ENCODE measurements around the gene CHRM4. TPM values are rescaled to one million over a fixed set of nuclear protein-coding genes. Genes with fewer than 3 reads are reported as not detected.

The CHRM4 gene
- total and polyA plus RNA-seq, 4 experiments from 2014 or later = 0.12 to 0.16 TPM; not detected in 2

DNA sequence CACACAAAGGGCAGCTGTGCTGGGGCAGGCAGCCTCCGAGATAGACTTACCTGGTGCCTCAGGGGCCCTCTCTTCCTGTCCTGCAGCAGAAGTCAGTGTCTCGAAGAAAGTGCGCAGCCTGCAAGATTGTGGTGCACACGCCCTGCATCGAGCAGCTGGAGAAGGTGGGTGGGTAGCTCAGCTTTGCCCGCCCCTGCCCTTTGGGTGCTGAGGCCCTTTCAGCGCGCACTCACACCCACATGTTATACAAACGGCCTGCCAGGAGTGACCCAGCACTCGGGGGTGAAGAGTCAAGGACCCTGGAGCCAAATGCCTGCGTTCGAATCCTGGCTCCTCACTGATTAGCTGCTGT is 23.7 kb downstream of the CHRM4 start:
- no peaks in the 10 kb centered on the region for H3K9me3 Mint-ChIP-seq
- peaks cover 19 to 49% (median 36%) of the 10 kb centered on the region in 4 donors for H3K4me1 Mint-ChIP-seq
- Histone ChIP-seq H3K27me3 (ENCODE audit: insufficient read depth, low read length) (no peaks in the 10 kb centered on the region), H3K27ac (ENCODE audit: low read depth, low read length) (no peak overlapping the region), H3K9me3 (ENCODE audit: control insufficient read depth in 1 of 2, low read length in 2 of 2) (no peaks in the 10 kb centered on the region), H3K4me1 (ENCODE audit: insufficient read depth, low read length) (peaks cover 50% of the 10 kb centered on the region), H3K36me3 (ENCODE audit: insufficient read depth, low read length) (peaks cover 49% of the 10 kb centered on the region), H3K4me3 (ENCODE audit: low read length in 2 of 2) (no peak overlapping the region)
- no peaks in the 10 kb centered on the region for H3K27me3 Mint-ChIP-seq
- ChIA-PET POLR2A (ENCODE audit: partially characterized antibody) (interaction anchor here (19.9 kb wide), 1 partner anchor 17 kb away, joined by 334 read pairs; the partner anchor contains the start of gene DGKZ), CTCF (ENCODE audit: partially characterized antibody) (interaction anchor here (0.6 to 15.2 kb wide), 10 partner anchors 8 to 698 kb away, joined by 3 to 469 read pairs (median 4); partner anchors contain the start of gene DGKZ)
- no peak overlapping the region for H3K4me3 Mint-ChIP-seq
- intact Hi-C loops (cut with micrococcal nuclease) = loop anchor here (1.0 to 5.0 kb wide), 3 partner anchors 16 to 129 kb away; no protein-coding TSS in a partner anchor
- H3K36me3 Mint-ChIP-seq = peaks cover 15 to 56% of the 10 kb centered on the region in 2 donors
- DNase-seq = no peak
- peak overlapping the region in 3 of 7 donors; percentile 24 to 70 (median 42) for H3K27ac Mint-ChIP-seq

DNA sequence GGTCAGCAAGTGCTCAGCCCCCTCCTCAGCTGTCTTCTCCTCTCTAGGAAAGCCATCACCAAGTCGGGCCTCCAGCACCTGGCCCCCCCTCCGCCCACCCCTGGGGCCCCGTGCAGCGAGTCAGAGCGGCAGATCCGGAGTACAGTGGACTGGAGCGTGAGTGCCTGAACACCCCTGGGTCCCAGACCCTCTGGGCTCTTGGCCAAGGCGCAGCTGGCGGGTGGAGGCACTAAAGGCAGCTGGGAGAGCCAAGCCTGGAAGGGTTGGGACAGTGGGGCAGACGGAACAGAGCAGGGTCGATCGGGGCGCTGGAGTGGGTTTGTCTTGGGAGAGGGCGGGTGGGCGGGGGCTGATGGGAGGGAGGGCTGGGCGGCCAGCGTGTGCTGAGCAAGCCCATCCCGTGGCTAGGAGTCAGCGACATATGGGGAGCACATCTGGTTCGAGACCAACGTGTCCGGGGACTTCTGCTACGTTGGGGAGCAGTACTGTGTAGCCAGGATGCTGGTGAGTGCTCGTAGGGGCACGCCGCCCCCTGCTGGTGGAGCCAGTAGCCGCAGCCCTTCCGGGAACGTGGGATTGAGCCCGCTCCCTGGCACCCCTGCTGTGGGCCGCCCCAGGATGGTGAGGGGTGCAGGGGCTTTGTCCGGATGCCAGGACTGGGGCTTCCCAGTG is 24.2 kb downstream of the CHRM4 start:
- intact Hi-C loops (cut with micrococcal nuclease) = loop anchor here (1.0 to 5.0 kb wide), 3 partner anchors 15 to 128 kb away; no protein-coding TSS in a partner anchor
- no peaks in the 10 kb centered on the region for H3K27me3 Mint-ChIP-seq
- Histone ChIP-seq H3K4me1 (ENCODE audit: insufficient read depth, low read length) (peaks cover 55% of the 10 kb centered on the region), H3K4me3 (ENCODE audit: low read length in 2 of 2) (no peak overlapping the region), H3K9me3 (ENCODE audit: control insufficient read depth in 1 of 2, low read length in 2 of 2) (no peaks in the 10 kb centered on the region), H3K27ac (ENCODE audit: low read depth, low read length) (peak overlapping the region; percentile 22), H3K36me3 (ENCODE audit: insufficient read depth, low read length) (peaks cover 51% of the 10 kb centered on the region), H3K27me3 (ENCODE audit: insufficient read depth, low read length) (no peaks in the 10 kb centered on the region)
- peaks cover 15 to 55% of the 10 kb centered on the region in 2 donors for H3K36me3 Mint-ChIP-seq
- peaks cover 21 to 55% (median 40%) of the 10 kb centered on the region in 4 donors for H3K4me1 Mint-ChIP-seq
- peak overlapping the region in 3 of 7 donors; percentile 24 to 53 (median 42) for H3K27ac Mint-ChIP-seq
- H3K4me3 Mint-ChIP-seq = no peak overlapping the region
- POLR2A ChIA-PET (ENCODE audit: partially characterized antibody) = interaction anchor here (0.8 to 19.9 kb wide), 3 partner anchors 14 to 52 kb away, joined by 3 to 334 read pairs (median 5); partner anchors contain the start of genes DGKZ and MDK
- no peaks in the 10 kb centered on the region for H3K9me3 Mint-ChIP-seq
- DNase-seq = peak; percentile 68 to 74 (median 73)
- CTCF ChIA-PET (ENCODE audit: partially characterized antibody) = interaction anchor here (0.6 to 15.2 kb wide), 9 partner anchors 9 to 699 kb away, joined by 3 to 469 read pairs (median 4); partner anchors contain the start of gene DGKZ

DNA sequence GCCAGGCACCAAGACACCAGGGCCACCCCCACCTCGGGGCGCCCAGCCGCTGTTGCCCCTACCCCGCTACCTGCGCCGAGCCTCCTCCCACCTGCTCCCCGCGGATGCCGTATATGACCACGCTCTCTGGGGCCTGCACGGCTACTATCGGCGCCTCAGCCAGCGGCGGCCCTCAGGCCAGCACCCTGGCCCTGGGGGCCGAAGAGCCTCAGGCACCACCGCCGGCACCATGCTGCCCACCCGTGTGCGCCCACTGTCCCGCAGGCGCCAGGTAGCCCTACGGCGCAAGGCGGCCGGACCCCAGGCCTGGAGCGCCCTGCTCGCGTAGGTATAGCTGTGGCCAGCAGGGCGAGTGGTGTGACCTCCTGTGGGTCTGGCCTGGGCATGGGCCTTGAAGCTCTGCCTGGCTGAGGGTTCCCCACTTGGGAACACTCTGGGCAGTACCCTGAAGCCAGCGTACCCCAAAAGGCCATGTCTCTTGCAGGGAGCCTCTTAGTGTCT is 24.9 kb downstream of the CHRM4 start:
- Histone ChIP-seq H3K4me3 (ENCODE audit: low read length in 2 of 2) (no peak overlapping the region), H3K9me3 (ENCODE audit: control insufficient read depth in 1 of 2, low read length in 2 of 2) (no peaks in the 10 kb centered on the region), H3K27ac (ENCODE audit: low read depth, low read length) (peak overlapping the region; percentile 22), H3K4me1 (ENCODE audit: insufficient read depth, low read length) (peaks cover 61% of the 10 kb centered on the region), H3K36me3 (ENCODE audit: insufficient read depth, low read length) (peaks cover 47% of the 10 kb centered on the region), H3K27me3 (ENCODE audit: insufficient read depth, low read length) (no peaks in the 10 kb centered on the region)
- H3K9me3 Mint-ChIP-seq = no peaks in the 10 kb centered on the region
- no peak for DNase-seq
- no peaks in the 10 kb centered on the region for H3K27me3 Mint-ChIP-seq
- H3K4me3 Mint-ChIP-seq = no peak overlapping the region
- ChIA-PET POLR2A (ENCODE audit: partially characterized antibody) (interaction anchor here (0.8 to 19.9 kb wide), 3 partner anchors 14 to 51 kb away, joined by 3 to 334 read pairs (median 5); partner anchors contain the start of genes DGKZ and MDK), CTCF (ENCODE audit: partially characterized antibody) (interaction anchor here (0.8 to 15.2 kb wide), 4 partner anchors 16 to 127 kb away, joined by 3 to 469 read pairs (median 4); partner anchors contain the start of gene DGKZ)
- H3K27ac Mint-ChIP-seq = no peak overlapping the region
- H3K36me3 Mint-ChIP-seq = peaks cover 15 to 51% of the 10 kb centered on the region in 2 donors
- intact Hi-C loops (cut with micrococcal nuclease) = loop anchor here (1.0 to 5.0 kb wide), 3 partner anchors 14 to 127 kb away; no protein-coding TSS in a partner anchor
- H3K4me1 Mint-ChIP-seq = peaks cover 22 to 60% (median 44%) of the 10 kb centered on the region in 4 donors

DNA sequence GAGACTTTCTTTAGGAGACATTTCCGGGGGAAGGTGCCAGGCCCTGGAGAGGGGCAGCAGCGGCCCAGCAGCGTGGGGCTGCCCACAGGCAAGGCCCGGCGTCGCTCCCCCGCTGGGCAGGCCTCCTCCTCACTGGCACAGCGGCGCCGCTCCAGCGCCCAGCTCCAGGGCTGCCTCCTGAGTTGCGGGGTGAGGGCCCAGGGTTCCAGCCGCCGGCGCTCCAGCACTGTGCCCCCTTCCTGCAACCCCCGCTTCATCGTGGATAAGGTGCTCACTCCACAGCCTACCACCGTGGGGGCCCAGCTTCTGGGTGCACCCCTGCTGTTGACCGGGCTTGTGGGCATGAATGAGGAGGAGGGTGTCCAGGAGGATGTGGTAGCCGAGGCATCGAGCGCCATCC is 25.3 kb downstream of the CHRM4 start:
- intact Hi-C loops (cut with micrococcal nuclease) = loop anchor here (5.0 kb wide), 1 partner anchor 59 kb away; no protein-coding TSS in a partner anchor

DNA sequence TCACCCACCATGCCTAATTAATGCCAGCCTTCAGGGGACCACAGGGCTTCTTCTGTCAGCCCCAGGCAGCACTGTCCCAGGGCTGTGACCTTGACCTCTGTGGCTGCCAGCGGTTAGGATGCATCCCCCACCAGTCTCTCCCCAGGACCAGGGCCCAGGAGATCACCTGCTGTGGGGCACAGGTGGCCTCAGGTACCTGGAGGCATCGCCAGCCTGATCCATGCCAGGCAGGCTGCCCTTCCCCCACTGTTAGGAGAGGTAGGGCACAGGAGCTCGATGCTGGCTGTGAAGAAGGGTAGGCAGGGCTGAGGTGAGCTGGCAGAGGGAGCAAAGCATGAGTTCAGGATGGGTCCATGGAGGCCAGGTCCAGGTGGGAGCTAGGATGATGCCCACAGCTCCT is 26.8 kb downstream of the CHRM4 start:
- intact Hi-C loops (cut with micrococcal nuclease) = loop anchor here (5.0 kb wide), 1 partner anchor 57 kb away; no protein-coding TSS in a partner anchor
- DNase-seq = peak in 1 of 5 donors; percentile 0
- H3K27me3 Mint-ChIP-seq = no peaks in the 10 kb centered on the region
- no peaks in the 10 kb centered on the region for H3K9me3 Mint-ChIP-seq
- Histone ChIP-seq H3K36me3 (ENCODE audit: insufficient read depth, low read length) (peaks cover 37% of the 10 kb centered on the region), H3K9me3 (ENCODE audit: control insufficient read depth in 1 of 2, low read length in 2 of 2) (no peaks in the 10 kb centered on the region), H3K27me3 (ENCODE audit: insufficient read depth, low read length) (no peaks in the 10 kb centered on the region), H3K4me3 (ENCODE audit: low read length in 2 of 2) (no peak overlapping the region), H3K4me1 (ENCODE audit: insufficient read depth, low read length) (peaks cover 81% of the 10 kb centered on the region), H3K27ac (ENCODE audit: low read depth, low read length) (no peak overlapping the region)
- H3K27ac Mint-ChIP-seq = peak overlapping the region; percentile 36 to 86 (median 54)
- peak overlapping the region in 1 of 8 donors; percentile 20 for H3K4me3 Mint-ChIP-seq
- peaks cover 10 to 42% of the 10 kb centered on the region in 2 donors for H3K36me3 Mint-ChIP-seq
- POLR2A ChIA-PET (ENCODE audit: partially characterized antibody) = interaction anchor here (19.9 kb wide), 1 partner anchor 14 kb away, joined by 334 read pairs; the partner anchor contains the start of gene DGKZ
- CTCF ChIA-PET (ENCODE audit: partially characterized antibody) = interaction anchor here (0.7 to 15.2 kb wide), 4 partner anchors 14 to 126 kb away, joined by 3 to 469 read pairs (median 5); partner anchors contain the start of gene DGKZ
- peaks cover 29 to 79% (median 56%) of the 10 kb centered on the region in 4 donors for H3K4me1 Mint-ChIP-seq

More for the DNA sequence above, 25.3 kb downstream of the CHRM4 start:
- no peaks in the 10 kb centered on the region for H3K27me3 ChIP-seq (ENCODE audit: insufficient read depth, low read length)
- H3K9me3 ChIP-seq (ENCODE audit: control insufficient read depth in 1 of 2, low read length in 2 of 2) = no peaks in the 10 kb centered on the region
- CTCF ChIA-PET (ENCODE audit: partially characterized antibody) = interaction anchor here (0.7 to 15.2 kb wide), 4 partner anchors 16 to 128 kb away, joined by 3 to 469 read pairs (median 4); partner anchors contain the start of gene DGKZ
- Mint-ChIP-seq H3K27me3 (no peaks in the 10 kb centered on the region), H3K27ac (peak overlapping the region in 1 of 7 donors; percentile 12), H3K9me3 (no peaks in the 10 kb centered on the region), H3K36me3 (peaks cover 15 to 48% of the 10 kb centered on the region in 2 donors), H3K4me3 (no peak overlapping the region), H3K4me1 (peaks cover 22 to 65% (median 46%) of the 10 kb centered on the region in 4 donors)
- H3K4me1 ChIP-seq (ENCODE audit: insufficient read depth, low read length) = peaks cover 66% of the 10 kb centered on the region
- no peak for DNase-seq
- H3K27ac ChIP-seq (ENCODE audit: low read depth, low read length) = no peak overlapping the region
- H3K36me3 ChIP-seq (ENCODE audit: insufficient read depth, low read length) = peaks cover 44% of the 10 kb centered on the region
- H3K4me3 ChIP-seq (ENCODE audit: low read length in 2 of 2) = no peak overlapping the region
- POLR2A ChIA-PET (ENCODE audit: partially characterized antibody) = interaction anchor here (0.8 to 19.9 kb wide), 3 partner anchors 15 to 51 kb away, joined by 3 to 334 read pairs (median 5); partner anchors contain the start of genes DGKZ and MDK

DNA sequence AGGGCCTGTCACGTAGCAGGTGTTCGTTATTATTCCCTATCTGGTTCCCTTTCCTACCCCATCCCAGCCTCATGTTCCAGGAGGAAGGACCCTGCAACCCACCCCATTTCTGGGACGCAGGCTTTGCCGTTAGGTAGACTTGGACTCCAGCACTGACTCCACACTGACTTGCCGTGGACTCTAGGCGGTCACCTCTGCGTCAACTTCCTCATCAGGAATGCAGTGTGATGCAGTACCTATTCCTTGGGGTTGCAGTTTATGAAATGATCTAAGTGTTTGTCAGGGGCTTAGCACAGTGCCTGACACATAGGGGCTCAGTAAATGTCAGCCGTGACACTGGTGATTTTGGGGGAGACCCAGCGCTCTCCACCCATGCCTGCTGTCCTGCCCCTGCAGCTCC is 27.5 kb downstream of the CHRM4 start:
- POLR2A ChIA-PET (ENCODE audit: partially characterized antibody) = interaction anchor here (19.9 kb wide), 1 partner anchor 13 kb away, joined by 334 read pairs; the partner anchor contains the start of gene DGKZ
- peaks cover 5 to 35% of the 10 kb centered on the region in 2 donors for H3K36me3 Mint-ChIP-seq
- H3K4me1 Mint-ChIP-seq = peaks cover 27 to 81% (median 54%) of the 10 kb centered on the region in 4 donors

More for the DNA sequence above, 27.5 kb downstream of the CHRM4 start:
- H3K27ac Mint-ChIP-seq = peak overlapping the region in 6 of 7 donors; percentile 36 to 69 (median 50)
- Histone ChIP-seq H3K4me1 (ENCODE audit: insufficient read depth, low read length) (peaks cover 82% of the 10 kb centered on the region), H3K27ac (ENCODE audit: low read depth, low read length) (no peak overlapping the region), H3K27me3 (ENCODE audit: insufficient read depth, low read length) (no peaks in the 10 kb centered on the region), H3K9me3 (ENCODE audit: control insufficient read depth in 1 of 2, low read length in 2 of 2) (no peaks in the 10 kb centered on the region), H3K4me3 (ENCODE audit: low read length in 2 of 2) (no peak overlapping the region), H3K36me3 (ENCODE audit: insufficient read depth, low read length) (peaks cover 29% of the 10 kb centered on the region)
- peak overlapping the region in 4 of 8 donors; percentile 4 to 46 (median 20) for H3K4me3 Mint-ChIP-seq
- H3K9me3 Mint-ChIP-seq = no peaks in the 10 kb centered on the region
- CTCF ChIA-PET (ENCODE audit: partially characterized antibody) = interaction anchor here (15.2 kb wide), 1 partner anchor 14 kb away, joined by 469 read pairs; the partner anchor contains the start of gene DGKZ
- no peaks in the 10 kb centered on the region for H3K27me3 Mint-ChIP-seq
- intact Hi-C loops (cut with micrococcal nuclease) = no loop called here
- peak in 1 of 5 donors; percentile 3 for DNase-seq

Measured in CD4-positive, alpha-beta memory T cell (primary cell).